Fibroblast of lung (primary cell): Measurements from ENCODE around the gene SUSD6.

Source experiments
- CTCF ChIP-seq, 2 donors: IDR thresholded peaks in 1 of 2; conservative IDR thresholded peaks in 1 of 2; 1 replicate in 1 of 2; 2 replicates in 1 of 2; pipeline ENCODE4 v1.5.1; 2011 to 2012; ENCODE audit warnings: low read length in 2 of 2, control low read depth in 1 of 2, inconsistent platforms in 1 of 2, low read depth in 1 of 2, mild to moderate bottlenecking in 1 of 2
- EZH2 ChIP-seq: IDR thresholded peaks from 2 replicates; pipeline ENCODE4 v1.5.1; 2012; ENCODE audit warnings: low read length, control low read depth, mild to moderate bottlenecking; ENCODE audit errors: missing control alignments

- TF ChIP-seq EZH2 (no peak), CTCF (conservative IDR thresholded peaks at IDR 0.05 in 1 of 2, IDR thresholded peaks at IDR 0.05 in 1 of 2; ENCODE audit: low read depth in 1 of 2, low read length in 2 of 2) (no peak)
Observed at GRCh38 chr14:69613312-69614073, 2.1 kb downstream of the SUSD6 start.
